ENCODE results near the gene SNAPC5. TPM values are rescaled to one million over a fixed set of nuclear protein-coding genes. Genes with fewer than 3 reads are reported as not detected.

Gene SNAPC5
- polyA plus RNA-seq, 1 experiment: 31.3 TPM

- CTCF ChIA-PET: interaction anchor here (0.7 kb wide), 1 partner anchor 17 kb away, joined by 3 read pairs; no protein-coding TSS in a partner anchor
- Histone ChIP-seq H3K27ac (ENCODE audit: low read depth, low read length) (no peak overlapping the region), H3K9me3 (ENCODE audit: control insufficient read depth, insufficient read depth, low read length) (no peaks in the 10 kb centered on the region), H3K27me3 (ENCODE audit: control insufficient read depth, insufficient read depth, low read length) (no peaks in the 10 kb centered on the region), H3K4me3 (ENCODE audit: low read depth, low read length) (no peak overlapping the region)
- DNase-seq (ENCODE audit: low read depth, low spot score): no peak
- POLR2A ChIA-PET: interaction anchor here (0.5 to 0.9 kb wide), 2 partner anchors 20 to 215 kb away, joined by 3 to 5 read pairs; no protein-coding TSS in a partner anchor
- TF ChIP-seq, protein P1, sequence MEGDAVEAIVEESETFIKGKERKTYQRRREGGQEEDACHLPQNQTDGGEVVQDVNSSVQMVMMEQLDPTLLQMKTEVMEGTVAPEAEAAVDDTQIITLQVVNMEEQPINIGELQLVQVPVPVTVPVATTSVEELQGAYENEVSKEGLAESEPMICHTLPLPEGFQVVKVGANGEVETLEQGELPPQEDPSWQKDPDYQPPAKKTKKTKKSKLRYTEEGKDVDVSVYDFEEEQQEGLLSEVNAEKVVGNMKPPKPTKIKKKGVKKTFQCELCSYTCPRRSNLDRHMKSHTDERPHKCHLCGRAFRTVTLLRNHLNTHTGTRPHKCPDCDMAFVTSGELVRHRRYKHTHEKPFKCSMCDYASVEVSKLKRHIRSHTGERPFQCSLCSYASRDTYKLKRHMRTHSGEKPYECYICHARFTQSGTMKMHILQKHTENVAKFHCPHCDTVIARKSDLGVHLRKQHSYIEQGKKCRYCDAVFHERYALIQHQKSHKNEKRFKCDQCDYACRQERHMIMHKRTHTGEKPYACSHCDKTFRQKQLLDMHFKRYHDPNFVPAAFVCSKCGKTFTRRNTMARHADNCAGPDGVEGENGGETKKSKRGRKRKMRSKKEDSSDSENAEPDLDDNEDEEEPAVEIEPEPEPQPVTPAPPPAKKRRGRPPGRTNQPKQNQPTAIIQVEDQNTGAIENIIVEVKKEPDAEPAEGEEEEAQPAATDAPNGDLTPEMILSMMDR (IDR thresholded peaks at IDR 0.05; ENCODE audit: low read depth, low read length): no peak
Observed at GRCh38 chr15:66491846-66492245, 5.7 kb downstream of the SNAPC5 start.

- POLR2A ChIA-PET: no interaction called here
- Histone ChIP-seq H3K27me3 (ENCODE audit: control insufficient read depth, insufficient read depth, low read length) (no peaks in the 10 kb centered on the region), H3K27ac (ENCODE audit: low read depth, low read length) (no peak overlapping the region), H3K9me3 (ENCODE audit: control insufficient read depth, insufficient read depth, low read length) (no peaks in the 10 kb centered on the region), H3K4me3 (ENCODE audit: low read depth, low read length) (no peak overlapping the region)
- CTCF ChIA-PET: interaction anchor here (2.1 kb wide), 1 partner anchor 8 kb away, joined by 9 read pairs; the partner anchor contains the start of gene SNAPC5
- TF ChIP-seq, protein P1 (IDR thresholded peaks at IDR 0.05; ENCODE audit: low read depth, low read length): no peak
- no peak for DNase-seq (ENCODE audit: low read depth, low spot score)
Observed at GRCh38 chr15:66489179-66489791, 8.3 kb downstream of the SNAPC5 start.

DNA sequence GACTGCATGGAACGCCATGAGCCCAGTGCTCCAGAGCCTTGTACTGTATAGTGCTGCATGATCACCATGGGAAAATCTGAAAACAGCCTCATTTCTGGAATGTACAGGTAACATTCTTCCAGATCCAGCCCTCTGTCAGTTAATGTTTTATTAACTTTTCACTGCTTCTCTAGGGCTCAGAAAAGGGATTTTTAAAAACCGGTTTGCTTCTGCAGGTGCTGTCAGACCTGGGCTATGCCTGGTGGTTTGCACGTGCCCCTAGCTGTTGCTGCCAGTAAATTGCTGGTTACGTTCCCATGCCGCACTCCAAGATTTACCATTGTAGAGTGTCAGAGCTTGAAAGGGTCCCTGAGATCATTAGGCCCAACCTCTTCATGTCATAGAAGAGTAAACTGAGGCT is 9.0 kb downstream of the SNAPC5 start:
- H3K4me3 ChIP-seq (ENCODE audit: low read depth, low read length): no peak overlapping the region
- H3K27ac ChIP-seq (ENCODE audit: low read depth, low read length): no peak overlapping the region
- ChIA-PET CTCF (interaction anchor here (2.1 kb wide), 1 partner anchor 9 kb away, joined by 9 read pairs; the partner anchor contains the start of gene SNAPC5), POLR2A (no interaction called here)
- TF ChIP-seq, protein P1 (IDR thresholded peaks at IDR 0.05; ENCODE audit: low read depth, low read length): no peak
- no peak for DNase-seq (ENCODE audit: low read depth, low spot score)
- no peaks in the 10 kb centered on the region for H3K27me3 ChIP-seq (ENCODE audit: control insufficient read depth, insufficient read depth, low read length)
- H3K9me3 ChIP-seq (ENCODE audit: control insufficient read depth, insufficient read depth, low read length): no peaks in the 10 kb centered on the region

DNA sequence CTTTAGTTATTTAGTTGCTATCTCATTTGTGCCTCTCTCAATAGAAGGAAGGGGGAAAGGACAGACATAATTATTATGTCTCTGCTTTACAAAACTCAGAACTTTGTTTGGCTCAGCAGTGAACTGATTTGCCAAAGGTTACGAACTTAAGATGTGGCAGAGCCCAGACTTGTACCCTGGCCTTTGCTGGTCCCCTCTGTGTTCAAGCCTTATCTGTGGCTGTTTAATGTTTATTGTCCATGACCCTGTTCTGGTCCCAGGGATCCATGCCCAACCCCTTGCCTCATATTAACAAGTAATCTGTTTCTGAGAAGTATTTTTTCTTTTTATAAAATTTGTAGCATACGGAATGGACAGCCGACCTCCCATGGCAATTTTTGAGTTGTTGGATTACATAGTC is 10.7 kb downstream of the SNAPC5 start:
- TF ChIP-seq, protein P1 (IDR thresholded peaks at IDR 0.05; ENCODE audit: low read depth, low read length): no peak
- Histone ChIP-seq H3K9me3 (ENCODE audit: control insufficient read depth, insufficient read depth, low read length) (no peaks in the 10 kb centered on the region), H3K4me3 (ENCODE audit: low read depth, low read length) (no peak overlapping the region), H3K27me3 (ENCODE audit: control insufficient read depth, insufficient read depth, low read length) (no peaks in the 10 kb centered on the region), H3K27ac (ENCODE audit: low read depth, low read length) (no peak overlapping the region)
- DNase-seq (ENCODE audit: low read depth, low spot score): no peak
- ChIA-PET POLR2A (no interaction called here), CTCF (interaction anchor here (1.0 to 1.1 kb wide), 2 partner anchors 11 to 132 kb away, joined by 3 to 9 read pairs; no protein-coding TSS in a partner anchor)

- DNase-seq (ENCODE audit: low read depth, low spot score): no peak
- ChIA-PET POLR2A (interaction anchor here (0.9 kb wide), 1 partner anchor 97 kb away, joined by 3 read pairs; no protein-coding TSS in a partner anchor), CTCF (interaction anchor here (0.6 to 1.2 kb wide), 2 partner anchors 14 to 128 kb away, joined by 3 to 8 read pairs; partner anchors contain the start of gene TIPIN)
- Histone ChIP-seq H3K27me3 (ENCODE audit: control insufficient read depth, insufficient read depth, low read length) (no peaks in the 10 kb centered on the region), H3K27ac (ENCODE audit: low read depth, low read length) (no peak overlapping the region), H3K4me3 (ENCODE audit: low read depth, low read length) (no peak overlapping the region), H3K9me3 (ENCODE audit: control insufficient read depth, insufficient read depth, low read length) (no peaks in the 10 kb centered on the region)
- TF ChIP-seq, protein P1 (IDR thresholded peaks at IDR 0.05; ENCODE audit: low read depth, low read length): no peak
Observed at GRCh38 chr15:66484539-66485112, 12.9 kb downstream of the SNAPC5 start.

All from AG04450 (cell line).